ENCODE results near the gene CRTC3. TPM values are rescaled to one million over a fixed set of nuclear protein-coding genes. Genes with fewer than 3 reads are reported as not detected.
A peak's percentile ranks its signal among the peaks of the same experiment; 100 is the strongest.
"Not testable (repeated sequence)": the region's sequence is repeated elsewhere in the genome, so short reads cannot be mapped to it uniquely, and the experiment has no call there.

Gene CRTC3
- total RNA-seq, 2 donors from 2014 or later = 76.0 to 84.4 TPM

DNA sequence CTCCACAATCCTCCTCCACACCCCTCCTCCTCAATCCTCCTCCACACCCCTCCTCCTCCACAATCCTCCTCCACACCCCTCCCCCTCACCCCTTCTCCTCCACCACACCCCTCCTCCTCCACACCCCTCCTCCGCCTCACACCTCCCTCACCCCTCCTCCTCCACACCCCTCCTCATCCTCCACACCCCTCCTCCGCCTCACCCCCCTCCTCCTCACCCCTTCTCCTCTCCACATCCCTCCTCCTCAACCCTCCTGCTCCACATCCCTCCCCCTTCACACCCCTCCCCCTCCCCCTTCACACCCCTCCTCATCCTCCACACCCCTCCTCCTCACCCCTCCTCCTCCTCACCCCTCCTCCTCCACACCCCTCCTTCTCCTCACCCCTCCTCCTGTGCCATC, 117.6 kb downstream of the CRTC3 start:
- no peak for DNase-seq
- no peaks in the 10 kb centered on the region for H3K27me3 Mint-ChIP-seq
- no peak overlapping the region for H3K4me3 Mint-ChIP-seq
- H3K9me3 ChIP-seq (ENCODE audit: control insufficient read depth, low read length, poor library complexity, severe bottlenecking) = no peaks in the 10 kb centered on the region
- ATAC-seq = no peak
- H3K4me1 Mint-ChIP-seq = peaks cover 37% of the 10 kb centered on the region
- H3K36me3 Mint-ChIP-seq (ENCODE audit: low read depth) = no peaks in the 10 kb centered on the region
- H3K27ac Mint-ChIP-seq = no peak overlapping the region

DNA sequence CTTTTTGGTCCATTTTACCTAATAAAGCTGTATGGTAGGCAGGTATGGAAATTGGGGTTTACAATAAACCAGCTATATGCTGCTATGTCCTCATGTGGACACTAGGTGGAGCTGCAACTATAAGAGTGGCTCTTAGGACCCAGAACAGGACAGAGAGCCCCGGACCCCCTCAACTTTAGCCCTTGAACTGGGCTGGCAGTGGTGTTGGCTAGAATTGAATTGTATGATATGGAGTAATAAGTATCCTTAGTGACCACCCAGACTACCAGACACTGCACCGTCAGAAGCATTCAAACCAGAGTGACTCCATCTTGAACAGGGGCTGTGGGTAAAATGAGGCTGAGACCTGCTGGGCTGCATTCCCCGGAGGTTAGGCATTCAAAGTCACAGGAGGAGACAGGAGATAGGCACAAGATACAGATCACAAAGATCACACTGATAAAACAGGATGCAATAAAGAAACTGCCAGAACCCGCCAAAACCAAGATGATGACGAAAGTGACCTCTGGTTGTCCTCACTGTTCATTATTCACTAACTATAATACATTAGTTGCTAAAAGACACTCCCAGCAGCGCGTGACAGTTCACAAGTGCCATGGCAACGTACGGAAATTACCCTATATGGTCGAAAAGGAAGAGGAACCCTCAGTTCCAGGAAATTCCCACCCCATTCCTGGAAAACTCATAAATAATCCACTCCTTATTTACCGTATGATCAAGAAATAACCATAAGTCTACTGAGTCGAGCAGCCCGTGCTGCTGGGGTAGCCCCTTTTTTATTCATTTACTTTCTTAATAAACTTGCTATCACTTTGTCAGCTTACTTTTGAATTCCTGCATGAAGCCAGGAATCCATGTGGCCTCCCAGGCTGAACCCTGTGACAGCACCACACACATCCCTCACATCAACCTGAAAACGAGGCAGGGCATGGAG, 118.7 kb downstream of the CRTC3 start:
- Mint-ChIP-seq H3K4me3 (peak overlapping the region; percentile 76), H3K4me1 (peaks cover 34% of the 10 kb centered on the region), H3K36me3 (ENCODE audit: low read depth) (no peaks in the 10 kb centered on the region), H3K27me3 (no peaks in the 10 kb centered on the region), H3K27ac (peak overlapping the region; percentile 90)
- ATAC-seq (peak; percentile 83), DNase-seq (peak in 2 of 3 donors; percentile 28 to 46)
- H3K9me3 ChIP-seq (ENCODE audit: control insufficient read depth, low read length, poor library complexity, severe bottlenecking) = no peaks in the 10 kb centered on the region

DNA sequence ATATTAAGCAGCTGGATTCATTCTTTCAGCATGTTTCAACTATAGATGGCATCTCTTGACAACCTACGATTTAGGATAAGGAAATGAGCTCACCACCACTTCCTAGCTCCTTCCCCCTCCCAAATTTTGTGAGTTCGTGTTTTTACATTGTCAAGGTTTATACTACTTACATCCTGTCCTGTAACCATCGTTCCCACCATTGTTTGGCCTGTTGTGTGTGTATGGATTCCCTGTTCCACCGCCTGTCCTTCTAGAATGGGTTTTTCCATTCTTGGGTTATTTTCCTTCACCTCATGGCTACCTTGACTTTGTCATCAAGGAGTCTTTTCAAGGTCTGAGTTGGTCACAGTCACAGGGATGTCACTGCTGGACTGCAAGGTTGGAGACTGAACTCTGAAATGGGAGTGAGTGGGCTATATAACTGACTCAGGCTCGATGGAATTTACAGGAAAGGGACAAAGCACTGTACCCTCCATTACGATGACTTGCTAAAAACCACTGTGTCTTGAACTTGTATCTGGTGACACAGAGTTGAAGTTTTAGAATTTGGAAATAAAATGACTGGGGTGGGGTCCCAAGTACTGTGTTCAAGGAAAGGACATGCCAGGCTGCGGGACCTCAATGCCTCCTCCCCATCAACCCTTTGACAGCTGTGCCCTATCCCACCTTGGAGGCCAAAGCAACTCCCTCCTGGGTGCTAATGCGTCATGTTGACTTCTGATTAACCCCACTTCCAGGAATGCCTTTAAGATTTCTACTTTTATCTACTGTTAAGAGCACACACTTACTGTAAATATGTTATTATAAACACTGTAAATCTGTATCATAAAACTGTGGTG, 120.6 kb downstream of the CRTC3 start:
- H3K27ac Mint-ChIP-seq = no peak overlapping the region
- ATAC-seq = no peak
- peaks cover 35% of the 10 kb centered on the region for H3K4me1 Mint-ChIP-seq

DNA sequence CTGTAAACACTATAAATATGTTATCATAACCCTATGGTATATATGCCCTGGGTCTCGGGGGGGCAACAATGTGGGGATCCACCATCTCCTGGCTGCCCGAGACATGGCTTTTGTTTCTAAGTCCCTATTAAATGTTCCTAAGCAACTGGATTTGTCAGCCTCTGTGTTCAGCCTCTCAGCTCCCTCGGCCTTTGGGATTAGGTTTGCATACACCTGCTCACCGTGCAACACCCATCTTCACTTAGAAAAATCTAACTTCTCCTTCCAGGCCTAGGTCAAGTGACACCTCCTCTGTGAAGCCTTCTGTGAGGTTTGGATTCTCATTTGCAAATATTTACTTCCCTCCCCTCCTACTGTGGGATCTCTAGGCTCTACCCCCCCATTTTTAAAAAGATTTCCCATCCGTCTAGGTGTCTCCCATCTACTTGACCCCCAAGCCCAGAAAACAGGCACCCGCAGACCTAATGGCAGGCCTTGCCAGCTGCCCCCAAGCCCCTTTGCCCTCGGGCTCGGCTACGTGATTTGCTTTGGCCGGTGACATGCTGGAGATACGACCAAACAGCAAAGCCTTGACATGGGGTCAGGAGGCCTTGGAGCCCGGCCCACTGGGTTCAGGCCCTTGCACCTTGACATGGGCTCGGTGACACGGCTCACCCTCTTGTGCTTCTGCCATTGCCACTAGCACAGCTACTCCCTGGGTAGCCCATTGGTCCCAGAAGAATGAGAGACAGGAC, 121.4 kb downstream of the CRTC3 start:
- ATAC-seq (no peak), DNase-seq (no peak)
- no peaks in the 10 kb centered on the region for H3K9me3 ChIP-seq (ENCODE audit: control insufficient read depth, low read length, poor library complexity, severe bottlenecking)
- Mint-ChIP-seq H3K36me3 (ENCODE audit: low read depth) (no peaks in the 10 kb centered on the region), H3K27ac (no peak overlapping the region), H3K4me1 (peaks cover 31% of the 10 kb centered on the region), H3K27me3 (peaks cover 4% of the 10 kb centered on the region), H3K4me3 (no peak overlapping the region)

More for the DNA sequence above, 120.6 kb downstream of the CRTC3 start:
- H3K36me3 Mint-ChIP-seq (ENCODE audit: low read depth) = no peaks in the 10 kb centered on the region
- H3K4me3 Mint-ChIP-seq = no peak overlapping the region
- H3K9me3 ChIP-seq (ENCODE audit: control insufficient read depth, low read length, poor library complexity, severe bottlenecking) = no peaks in the 10 kb centered on the region
- H3K27me3 Mint-ChIP-seq = peaks cover 4% of the 10 kb centered on the region
- no peak for DNase-seq

- Mint-ChIP-seq H3K27me3 (peaks cover 18% of the 10 kb centered on the region), H3K4me3 (no peak overlapping the region), H3K36me3 (ENCODE audit: low read depth) (no peaks in the 10 kb centered on the region), H3K27ac (no peak overlapping the region), H3K4me1 (peaks cover 36% of the 10 kb centered on the region)
- H3K9me3 ChIP-seq (ENCODE audit: control insufficient read depth, low read length, poor library complexity, severe bottlenecking) = no peaks in the 10 kb centered on the region
- no peak for ATAC-seq
- no peak for DNase-seq
Measured at GRCh38 chr15:90654233-90655136, 124.8 kb downstream of the CRTC3 start.

- not testable (repeated sequence) for H3K9me3 ChIP-seq (ENCODE audit: control insufficient read depth, low read length, poor library complexity, severe bottlenecking); H3K36me3 Mint-ChIP-seq (ENCODE audit: low read depth)
- DNase-seq (peak in 1 of 3 donors; percentile 52), ATAC-seq (peak; percentile 65)
- H3K4me3 Mint-ChIP-seq = peak overlapping the region; percentile 65
- peaks cover 23% of the 10 kb centered on the region for H3K27me3 Mint-ChIP-seq
- H3K4me1 Mint-ChIP-seq = peaks cover 55% of the 10 kb centered on the region
- peak overlapping the region; percentile 79 for H3K27ac Mint-ChIP-seq
Measured at GRCh38 chr15:90657520-90658172, 127.9 kb downstream of the CRTC3 start.

DNA sequence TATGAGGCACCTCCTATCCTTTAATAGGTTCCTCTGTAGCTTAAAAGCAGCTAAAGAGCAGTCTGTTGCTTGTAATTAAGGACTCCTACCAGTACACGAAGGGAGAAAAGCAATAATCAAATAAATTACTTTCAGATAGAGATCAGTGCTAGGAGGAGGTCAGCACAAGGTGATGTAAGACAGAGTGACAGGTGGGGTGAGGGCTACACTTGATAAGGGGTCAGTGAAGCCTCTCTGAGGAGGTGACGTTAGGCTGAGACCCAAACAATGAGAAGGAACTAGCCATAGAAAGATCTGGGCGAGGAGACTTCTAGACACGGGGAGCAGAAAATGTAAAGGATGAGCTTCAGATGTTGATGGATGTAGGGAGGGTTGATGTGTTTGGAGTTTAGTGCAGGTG, 129.8 kb downstream of the CRTC3 start:
- H3K36me3 Mint-ChIP-seq (ENCODE audit: low read depth) = peaks cover 2% of the 10 kb centered on the region
- no peaks in the 10 kb centered on the region for H3K9me3 ChIP-seq (ENCODE audit: control insufficient read depth, low read length, poor library complexity, severe bottlenecking)
- peaks cover 62% of the 10 kb centered on the region for H3K4me1 Mint-ChIP-seq
- H3K27ac Mint-ChIP-seq = peak overlapping the region; percentile 90
- no peak overlapping the region for H3K4me3 Mint-ChIP-seq
- ATAC-seq = no peak
- H3K27me3 Mint-ChIP-seq = peaks cover 33% of the 10 kb centered on the region
- no peak for DNase-seq

DNA sequence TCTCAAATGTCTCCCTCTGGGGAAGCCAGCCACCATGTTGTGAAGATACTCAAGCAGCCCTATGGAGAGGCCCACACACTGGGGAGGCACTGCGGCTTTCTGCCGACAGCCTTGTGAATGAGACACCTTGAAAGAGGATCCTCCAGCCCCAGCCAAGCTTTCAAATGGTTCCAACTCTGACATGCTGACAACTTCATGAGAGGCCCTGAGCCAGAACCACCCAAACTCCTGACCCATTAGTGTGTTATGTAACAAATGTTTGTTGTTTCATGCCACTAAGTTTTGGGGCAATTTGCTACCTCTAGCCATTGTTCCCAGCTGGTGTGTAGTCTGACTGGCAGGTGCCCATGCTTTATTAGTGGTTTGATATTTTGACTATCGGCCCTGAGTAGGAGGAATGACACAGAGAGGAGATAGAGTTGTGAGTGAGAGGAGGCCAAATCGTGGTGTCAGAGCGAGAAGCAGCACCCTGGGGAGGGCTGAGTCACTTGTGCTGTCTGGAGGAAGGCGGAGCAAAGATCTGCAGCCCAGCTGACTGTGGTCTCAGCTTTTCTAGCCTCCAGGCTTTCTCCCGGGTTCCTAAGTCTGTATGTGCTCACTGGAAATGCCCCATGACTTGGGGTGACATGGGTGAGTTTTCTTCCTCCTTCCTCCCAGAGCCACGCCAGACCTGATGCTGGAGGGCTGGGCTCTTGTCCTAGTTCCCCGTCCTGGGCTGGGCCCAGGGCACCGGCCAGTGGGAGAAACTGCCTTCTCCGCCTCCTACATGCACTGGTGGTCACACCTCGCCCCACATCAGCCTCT, 130.7 kb downstream of the CRTC3 start:
- peak overlapping the region; percentile 90 for H3K27ac Mint-ChIP-seq
- ATAC-seq = peak; percentile 73
- peaks cover 29% of the 10 kb centered on the region for H3K27me3 Mint-ChIP-seq
- no peaks in the 10 kb centered on the region for H3K9me3 ChIP-seq (ENCODE audit: control insufficient read depth, low read length, poor library complexity, severe bottlenecking)
- peak overlapping the region; percentile 88 for H3K4me3 Mint-ChIP-seq
- peaks cover 63% of the 10 kb centered on the region for H3K4me1 Mint-ChIP-seq
- DNase-seq = peak in 2 of 3 donors; percentile 26 to 35
- H3K36me3 Mint-ChIP-seq (ENCODE audit: low read depth) = peaks cover 4% of the 10 kb centered on the region

GRCh38 chr15:90660999-90661330, 131.2 kb downstream of the CRTC3 start:
- Mint-ChIP-seq H3K4me1 (peaks cover 66% of the 10 kb centered on the region), H3K27me3 (peaks cover 29% of the 10 kb centered on the region), H3K4me3 (peak overlapping the region; percentile 88), H3K27ac (peak overlapping the region; percentile 90)
- not testable (repeated sequence) for ATAC-seq; DNase-seq; H3K36me3 Mint-ChIP-seq (ENCODE audit: low read depth); H3K9me3 ChIP-seq (ENCODE audit: control insufficient read depth, low read length, poor library complexity, severe bottlenecking)

GRCh38 chr15:90664081-90664461, 134.3 kb downstream of the CRTC3 start:
- H3K27ac Mint-ChIP-seq = peak overlapping the region; percentile 78
- peaks cover 23% of the 10 kb centered on the region for H3K27me3 Mint-ChIP-seq
- peaks cover 53% of the 10 kb centered on the region for H3K4me1 Mint-ChIP-seq

GRCh38 chr15:90664650-90665287, 135.0 kb downstream of the CRTC3 start:
- peak overlapping the region; percentile 88 for H3K4me3 Mint-ChIP-seq
- peak overlapping the region; percentile 78 for H3K27ac Mint-ChIP-seq
- peaks cover 2% of the 10 kb centered on the region for H3K36me3 Mint-ChIP-seq (ENCODE audit: low read depth)
- ATAC-seq (no peak), DNase-seq (no peak)
- H3K9me3 ChIP-seq (ENCODE audit: control insufficient read depth, low read length, poor library complexity, severe bottlenecking) = no peaks in the 10 kb centered on the region
- peaks cover 46% of the 10 kb centered on the region for H3K4me1 Mint-ChIP-seq
- peaks cover 16% of the 10 kb centered on the region for H3K27me3 Mint-ChIP-seq

More at GRCh38 chr15:90664081-90664461, 134.3 kb downstream of the CRTC3 start:
- not testable (repeated sequence) for H3K9me3 ChIP-seq (ENCODE audit: control insufficient read depth, low read length, poor library complexity, severe bottlenecking); DNase-seq; H3K36me3 Mint-ChIP-seq (ENCODE audit: low read depth); ATAC-seq
- peak overlapping the region; percentile 88 for H3K4me3 Mint-ChIP-seq

All from T-helper 17 cell (primary cell).